HL-60 (cell line): ENCODE results near the gene TSC2.

Source experiments
- DNase-seq, 2 experiments: peaks; one replicate each; pipeline ENCODE4 v3.0.0-alpha.2; 2010 to 2020; ENCODE audit warnings: low read depth in 1 of 2, low spot score in 1 of 2
- H3K27ac ChIP-seq: fragments of 250-450 bp; sonication (Bioruptor Pico); replicated peaks from 2 replicates; pipeline ENCODE4 v1.5.1; 2020; ENCODE audit warnings: mild to moderate bottlenecking, moderate library complexity
- H3K27me3 ChIP-seq: fragments of 250-450 bp; sonication (Bioruptor Pico); 2 replicates; pipeline ENCODE4 v1.5.1; 2021; ENCODE audit warnings: mild to moderate bottlenecking, moderate library complexity; ENCODE audit not compliant: insufficient read depth, poor library complexity, severe bottlenecking
- H3K4me3 ChIP-seq: replicated peaks from 2 replicates; pipeline ENCODE4 v1.5.1; 2011; ENCODE audit warnings: mild to moderate bottlenecking, control low read depth, low read length; ENCODE audit not compliant: insufficient read depth
- GABPA ChIP-seq: IDR thresholded peaks from 2 replicates; pipeline ENCODE4 v1.6.1; 2012; ENCODE audit warnings: low read depth
- POLR2AphosphoS5 ChIP-seq: IDR thresholded peaks from 2 replicates; pipeline ENCODE4 v1.6.1; 2012; ENCODE audit warnings: low read depth
- SPI1 ChIP-seq: IDR thresholded peaks from 2 replicates; pipeline ENCODE4 v1.6.1; 2012; ENCODE audit warnings: low read depth, mild to moderate bottlenecking, borderline replicate concordance
- TF ChIP-seq, protein P1 (sequence below): IDR thresholded peaks from 2 replicates; pipeline ENCODE4 v1.6.1; 2012; ENCODE audit warnings: low read depth; ENCODE audit not compliant: insufficient replicate concordance
- TF ChIP-seq, protein P2 (sequence below): IDR thresholded peaks from one replicate; pipeline ENCODE4 v1.5.1; 2011; ENCODE audit warnings: low read length, control low read depth, inconsistent platforms; ENCODE audit not compliant: insufficient read depth

TSC2 gene

DNA sequence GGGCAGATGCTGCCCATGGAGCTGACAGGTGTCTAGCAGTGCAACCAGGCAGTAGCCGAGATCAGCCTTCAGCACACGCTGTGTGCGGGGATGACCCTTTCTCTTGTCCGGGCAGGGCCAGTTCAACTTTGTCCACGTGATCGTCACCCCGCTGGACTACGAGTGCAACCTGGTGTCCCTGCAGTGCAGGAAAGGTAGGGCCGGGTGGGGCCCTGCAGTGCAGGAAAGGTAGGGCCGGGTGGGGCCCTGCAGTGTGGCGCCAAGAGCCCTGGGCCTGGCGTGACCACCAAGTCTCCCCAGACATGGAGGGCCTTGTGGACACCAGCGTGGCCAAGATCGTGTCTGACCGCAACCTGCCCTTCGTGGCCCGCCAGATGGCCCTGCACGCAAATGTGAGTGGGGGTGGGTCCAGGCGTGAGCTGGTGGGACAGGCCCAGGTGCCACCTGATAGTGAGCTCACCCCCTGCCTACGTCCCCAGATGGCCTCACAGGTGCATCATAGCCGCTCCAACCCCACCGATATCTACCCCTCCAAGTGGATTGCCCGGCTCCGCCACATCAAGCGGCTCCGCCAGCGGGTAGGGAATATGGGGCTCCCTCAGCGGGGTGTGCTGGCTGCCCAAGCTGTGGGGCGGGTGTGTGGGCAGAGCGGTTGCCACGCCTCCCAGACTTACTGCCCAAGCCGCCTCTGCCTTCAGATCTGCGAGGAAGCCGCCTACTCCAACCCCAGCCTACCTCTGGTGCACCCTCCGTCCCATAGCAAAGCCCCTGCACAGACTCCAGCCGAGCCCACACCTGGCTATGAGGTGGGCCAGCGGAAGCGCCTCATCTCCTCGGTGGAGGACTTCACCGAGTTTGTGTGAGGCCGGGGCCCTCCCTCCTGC, 40.2 kb downstream of the TSC2 start:
- no peak overlapping the region for H3K27ac ChIP-seq
- TF ChIP-seq POLR2AphosphoS5, result no peak
- TF ChIP-seq, protein P1, sequence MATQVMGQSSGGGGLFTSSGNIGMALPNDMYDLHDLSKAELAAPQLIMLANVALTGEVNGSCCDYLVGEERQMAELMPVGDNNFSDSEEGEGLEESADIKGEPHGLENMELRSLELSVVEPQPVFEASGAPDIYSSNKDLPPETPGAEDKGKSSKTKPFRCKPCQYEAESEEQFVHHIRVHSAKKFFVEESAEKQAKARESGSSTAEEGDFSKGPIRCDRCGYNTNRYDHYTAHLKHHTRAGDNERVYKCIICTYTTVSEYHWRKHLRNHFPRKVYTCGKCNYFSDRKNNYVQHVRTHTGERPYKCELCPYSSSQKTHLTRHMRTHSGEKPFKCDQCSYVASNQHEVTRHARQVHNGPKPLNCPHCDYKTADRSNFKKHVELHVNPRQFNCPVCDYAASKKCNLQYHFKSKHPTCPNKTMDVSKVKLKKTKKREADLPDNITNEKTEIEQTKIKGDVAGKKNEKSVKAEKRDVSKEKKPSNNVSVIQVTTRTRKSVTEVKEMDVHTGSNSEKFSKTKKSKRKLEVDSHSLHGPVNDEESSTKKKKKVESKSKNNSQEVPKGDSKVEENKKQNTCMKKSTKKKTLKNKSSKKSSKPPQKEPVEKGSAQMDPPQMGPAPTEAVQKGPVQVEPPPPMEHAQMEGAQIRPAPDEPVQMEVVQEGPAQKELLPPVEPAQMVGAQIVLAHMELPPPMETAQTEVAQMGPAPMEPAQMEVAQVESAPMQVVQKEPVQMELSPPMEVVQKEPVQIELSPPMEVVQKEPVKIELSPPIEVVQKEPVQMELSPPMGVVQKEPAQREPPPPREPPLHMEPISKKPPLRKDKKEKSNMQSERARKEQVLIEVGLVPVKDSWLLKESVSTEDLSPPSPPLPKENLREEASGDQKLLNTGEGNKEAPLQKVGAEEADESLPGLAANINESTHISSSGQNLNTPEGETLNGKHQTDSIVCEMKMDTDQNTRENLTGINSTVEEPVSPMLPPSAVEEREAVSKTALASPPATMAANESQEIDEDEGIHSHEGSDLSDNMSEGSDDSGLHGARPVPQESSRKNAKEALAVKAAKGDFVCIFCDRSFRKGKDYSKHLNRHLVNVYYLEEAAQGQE, result no peak
- TF ChIP-seq, protein P2, sequence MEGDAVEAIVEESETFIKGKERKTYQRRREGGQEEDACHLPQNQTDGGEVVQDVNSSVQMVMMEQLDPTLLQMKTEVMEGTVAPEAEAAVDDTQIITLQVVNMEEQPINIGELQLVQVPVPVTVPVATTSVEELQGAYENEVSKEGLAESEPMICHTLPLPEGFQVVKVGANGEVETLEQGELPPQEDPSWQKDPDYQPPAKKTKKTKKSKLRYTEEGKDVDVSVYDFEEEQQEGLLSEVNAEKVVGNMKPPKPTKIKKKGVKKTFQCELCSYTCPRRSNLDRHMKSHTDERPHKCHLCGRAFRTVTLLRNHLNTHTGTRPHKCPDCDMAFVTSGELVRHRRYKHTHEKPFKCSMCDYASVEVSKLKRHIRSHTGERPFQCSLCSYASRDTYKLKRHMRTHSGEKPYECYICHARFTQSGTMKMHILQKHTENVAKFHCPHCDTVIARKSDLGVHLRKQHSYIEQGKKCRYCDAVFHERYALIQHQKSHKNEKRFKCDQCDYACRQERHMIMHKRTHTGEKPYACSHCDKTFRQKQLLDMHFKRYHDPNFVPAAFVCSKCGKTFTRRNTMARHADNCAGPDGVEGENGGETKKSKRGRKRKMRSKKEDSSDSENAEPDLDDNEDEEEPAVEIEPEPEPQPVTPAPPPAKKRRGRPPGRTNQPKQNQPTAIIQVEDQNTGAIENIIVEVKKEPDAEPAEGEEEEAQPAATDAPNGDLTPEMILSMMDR, result no peak
- no peak for TF ChIP-seq GABPA
- no peak for TF ChIP-seq SPI1
- no peak for DNase-seq
- no peaks in the 10 kb centered on the region for H3K27me3 ChIP-seq
- H3K4me3 ChIP-seq, result no peak overlapping the region

DNA sequence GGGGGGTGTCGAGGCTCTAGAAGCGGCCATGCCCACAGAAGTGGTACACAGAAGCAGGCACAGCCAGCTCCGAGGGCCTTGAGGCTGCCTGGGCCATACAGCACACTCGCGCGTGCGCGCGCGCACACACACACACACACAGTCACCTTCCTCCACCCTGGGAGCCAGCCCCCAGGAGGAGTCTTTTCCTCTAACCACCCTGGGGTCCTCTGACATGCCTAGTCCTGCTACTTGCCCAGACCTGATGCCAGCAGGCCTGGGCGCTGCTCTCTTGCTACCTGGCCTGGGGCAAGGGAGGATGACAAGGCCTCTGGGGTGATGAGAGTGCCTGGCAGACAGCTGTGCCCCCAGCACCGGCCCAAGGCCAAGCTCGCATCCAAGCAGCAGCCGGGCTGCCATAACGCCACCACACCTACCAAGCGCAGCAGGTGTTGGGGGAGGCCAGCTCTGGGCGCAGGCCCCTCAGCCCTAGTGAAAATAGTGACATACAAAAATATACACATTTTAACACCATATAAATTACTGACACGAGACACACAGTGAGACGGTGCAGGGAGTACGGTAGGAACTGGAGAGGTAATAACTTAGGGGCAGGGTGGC, 41.1 kb downstream of the TSC2 start:
- TF ChIP-seq POLR2AphosphoS5, result no peak
- no peak for TF ChIP-seq SPI1
- no peak for TF ChIP-seq GABPA
- TF ChIP-seq, protein P1, result no peak
- TF ChIP-seq, protein P2, result no peak
- H3K27ac ChIP-seq, result no peak overlapping the region
- DNase-seq, result no peak
- no peaks in the 10 kb centered on the region for H3K27me3 ChIP-seq
- no peak overlapping the region for H3K4me3 ChIP-seq

DNA sequence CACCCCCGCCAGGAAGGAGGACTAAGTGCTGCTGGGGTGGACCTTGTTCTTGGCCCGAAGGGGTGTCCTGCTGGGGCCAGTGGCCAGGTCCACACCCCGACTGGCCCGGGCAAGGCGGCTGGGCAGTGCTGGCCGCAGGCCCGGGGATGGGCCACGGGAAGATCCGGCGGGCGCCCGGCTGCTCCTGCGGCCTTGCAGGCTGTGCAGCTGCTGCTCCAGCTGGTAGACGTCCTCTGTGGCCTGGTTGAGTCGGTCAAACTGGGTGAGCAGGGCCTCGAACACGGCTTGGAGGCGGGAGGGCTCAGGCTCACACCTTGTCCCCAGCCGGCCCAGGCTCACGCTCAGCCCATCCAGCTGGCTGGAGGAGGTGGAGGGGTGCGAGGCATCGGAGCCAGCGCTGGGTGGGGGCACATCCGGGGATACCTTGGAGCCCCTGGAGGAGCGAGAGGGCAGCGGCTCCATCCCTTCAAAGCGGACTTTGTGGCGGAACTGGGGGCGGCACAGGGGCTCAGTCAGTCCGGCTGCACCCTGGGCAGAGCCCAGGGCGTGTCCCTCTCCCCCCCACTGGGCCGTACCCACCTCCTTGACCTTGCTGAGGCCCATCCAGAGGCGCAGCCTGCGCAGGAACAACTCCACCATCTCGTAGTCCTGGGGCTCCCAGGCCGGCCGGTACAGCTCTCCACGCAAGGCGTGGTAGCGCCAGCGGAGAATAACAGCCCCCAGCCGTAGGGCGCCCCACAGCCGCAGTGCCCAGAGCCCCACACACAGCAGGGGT, 42.1 kb downstream of the TSC2 start:
- no peak for TF ChIP-seq SPI1
- TF ChIP-seq, protein P1, result no peak
- TF ChIP-seq, protein P2, result no peak
- no peak for TF ChIP-seq POLR2AphosphoS5
- no peak for TF ChIP-seq GABPA
- no peak overlapping the region for H3K4me3 ChIP-seq
- DNase-seq, result no peak

More for the DNA sequence above, 42.1 kb downstream of the TSC2 start:
- Histone ChIP-seq H3K27me3 (no peaks in the 10 kb centered on the region), H3K27ac (no peak overlapping the region)
